Measurements from ENCODE around the gene SNCB. TPM values are rescaled to one million over a fixed set of nuclear protein-coding genes. Genes with fewer than 3 reads are reported as not detected.
A peak's percentile ranks its signal among the peaks of the same experiment; 100 is the strongest.

SNCB gene
- total RNA-seq, 1 donor, result not detected

DNA sequence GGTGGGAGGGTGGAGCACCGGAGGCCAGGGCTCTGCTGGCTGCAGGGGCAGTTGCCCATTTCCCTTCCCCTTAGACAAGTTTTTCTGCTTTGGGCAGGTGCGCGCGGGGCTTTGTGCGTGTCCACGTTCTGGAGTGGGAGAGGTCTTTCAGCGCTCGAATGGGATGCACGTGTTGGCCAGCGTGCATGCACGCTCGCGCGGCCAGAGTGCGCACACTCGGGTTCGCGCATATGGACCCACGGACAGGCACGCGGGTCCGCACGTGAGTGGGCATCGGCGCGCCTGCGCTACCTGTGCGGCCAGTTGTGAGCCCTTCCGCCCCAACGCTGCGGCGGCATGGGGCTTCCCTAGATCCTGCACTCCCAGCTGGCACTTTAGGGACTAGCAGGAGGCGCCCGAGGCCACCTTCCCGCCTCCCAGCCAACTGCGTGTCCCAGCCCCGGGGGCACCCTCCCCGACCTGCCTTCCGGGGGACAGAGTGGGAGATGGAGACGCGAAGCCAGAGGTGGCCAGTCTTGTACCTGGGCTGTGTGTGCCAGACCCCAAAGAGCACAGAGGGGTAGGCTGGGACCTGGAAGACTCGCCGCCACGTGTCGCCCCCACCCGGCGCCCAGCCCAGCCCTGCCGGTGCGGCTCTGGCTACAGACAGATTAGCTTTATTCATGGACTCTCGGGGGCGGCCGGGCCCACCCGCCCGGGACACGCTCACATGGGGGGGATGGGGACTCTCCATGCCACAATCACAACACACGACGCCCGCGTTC lies 10.6 kb downstream of the SNCB start:
- no peak overlapping the region for H3K4me3 ChIP-seq (ENCODE audit: low read depth, low read length)
- TF ChIP-seq, protein P1, sequence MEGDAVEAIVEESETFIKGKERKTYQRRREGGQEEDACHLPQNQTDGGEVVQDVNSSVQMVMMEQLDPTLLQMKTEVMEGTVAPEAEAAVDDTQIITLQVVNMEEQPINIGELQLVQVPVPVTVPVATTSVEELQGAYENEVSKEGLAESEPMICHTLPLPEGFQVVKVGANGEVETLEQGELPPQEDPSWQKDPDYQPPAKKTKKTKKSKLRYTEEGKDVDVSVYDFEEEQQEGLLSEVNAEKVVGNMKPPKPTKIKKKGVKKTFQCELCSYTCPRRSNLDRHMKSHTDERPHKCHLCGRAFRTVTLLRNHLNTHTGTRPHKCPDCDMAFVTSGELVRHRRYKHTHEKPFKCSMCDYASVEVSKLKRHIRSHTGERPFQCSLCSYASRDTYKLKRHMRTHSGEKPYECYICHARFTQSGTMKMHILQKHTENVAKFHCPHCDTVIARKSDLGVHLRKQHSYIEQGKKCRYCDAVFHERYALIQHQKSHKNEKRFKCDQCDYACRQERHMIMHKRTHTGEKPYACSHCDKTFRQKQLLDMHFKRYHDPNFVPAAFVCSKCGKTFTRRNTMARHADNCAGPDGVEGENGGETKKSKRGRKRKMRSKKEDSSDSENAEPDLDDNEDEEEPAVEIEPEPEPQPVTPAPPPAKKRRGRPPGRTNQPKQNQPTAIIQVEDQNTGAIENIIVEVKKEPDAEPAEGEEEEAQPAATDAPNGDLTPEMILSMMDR (IDR thresholded peaks at IDR 0.05; ENCODE audit: insufficient read depth, low read depth, low read length), result no peak
- no peak for DNase-seq (ENCODE audit: low read depth)

DNA sequence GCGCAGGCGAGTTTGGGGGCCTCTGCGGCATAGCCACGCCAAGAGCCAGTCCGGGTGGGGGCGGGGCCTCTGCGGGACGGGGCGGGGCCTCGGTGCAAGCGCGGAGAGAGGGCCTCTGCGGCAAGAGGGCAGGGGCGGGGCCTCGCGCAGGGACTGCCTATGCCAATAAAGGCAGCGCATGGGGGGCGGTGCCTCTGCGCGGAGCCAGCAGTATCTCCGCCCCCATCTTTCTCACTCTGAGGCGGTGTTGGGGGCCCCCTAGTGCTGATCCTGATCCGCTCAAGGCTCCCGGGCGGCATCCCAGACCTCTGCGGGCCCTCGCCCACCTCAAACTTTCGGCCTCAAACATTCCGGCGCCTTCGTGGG lies 11.1 kb downstream of the SNCB start:
- TF ChIP-seq, protein P1 (IDR thresholded peaks at IDR 0.05; ENCODE audit: insufficient read depth, low read depth, low read length), result peak; percentile 55
- no peak overlapping the region for H3K4me3 ChIP-seq (ENCODE audit: low read depth, low read length)
- peak; percentile 84 for DNase-seq (ENCODE audit: low read depth)

DNA sequence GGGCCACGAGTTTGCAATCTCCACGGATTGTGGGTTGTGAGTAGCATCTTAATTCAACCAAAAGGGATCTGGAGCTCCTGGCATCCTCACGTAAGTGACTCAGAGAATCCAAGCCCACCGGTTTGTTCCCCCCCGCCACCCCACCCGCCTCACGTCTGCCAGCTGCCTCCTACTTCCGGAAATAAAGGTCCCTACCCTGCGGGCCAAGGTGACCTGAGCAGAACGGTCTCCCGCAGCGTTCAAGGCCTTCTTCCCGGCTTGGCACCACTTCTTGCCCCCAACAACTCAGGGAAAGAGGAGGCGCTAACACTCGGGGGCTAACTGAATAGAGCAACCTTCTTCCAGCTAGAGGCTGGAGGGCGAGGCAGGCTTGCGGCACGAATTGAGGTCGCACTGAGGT lies 11.6 kb downstream of the SNCB start:
- H3K4me3 ChIP-seq (ENCODE audit: low read depth, low read length), result no peak overlapping the region
- TF ChIP-seq, protein P1 (IDR thresholded peaks at IDR 0.05; ENCODE audit: insufficient read depth, low read depth, low read length), result no peak
- DNase-seq (ENCODE audit: low read depth), result no peak

- DNase-seq (ENCODE audit: low read depth), result no peak
- H3K4me3 ChIP-seq (ENCODE audit: low read depth, low read length), result no peak overlapping the region
- TF ChIP-seq, protein P1 (IDR thresholded peaks at IDR 0.05; ENCODE audit: insufficient read depth, low read depth, low read length), result no peak
Measured at GRCh38 chr5:176616511-176616910, 13.8 kb downstream of the SNCB start.

DNA sequence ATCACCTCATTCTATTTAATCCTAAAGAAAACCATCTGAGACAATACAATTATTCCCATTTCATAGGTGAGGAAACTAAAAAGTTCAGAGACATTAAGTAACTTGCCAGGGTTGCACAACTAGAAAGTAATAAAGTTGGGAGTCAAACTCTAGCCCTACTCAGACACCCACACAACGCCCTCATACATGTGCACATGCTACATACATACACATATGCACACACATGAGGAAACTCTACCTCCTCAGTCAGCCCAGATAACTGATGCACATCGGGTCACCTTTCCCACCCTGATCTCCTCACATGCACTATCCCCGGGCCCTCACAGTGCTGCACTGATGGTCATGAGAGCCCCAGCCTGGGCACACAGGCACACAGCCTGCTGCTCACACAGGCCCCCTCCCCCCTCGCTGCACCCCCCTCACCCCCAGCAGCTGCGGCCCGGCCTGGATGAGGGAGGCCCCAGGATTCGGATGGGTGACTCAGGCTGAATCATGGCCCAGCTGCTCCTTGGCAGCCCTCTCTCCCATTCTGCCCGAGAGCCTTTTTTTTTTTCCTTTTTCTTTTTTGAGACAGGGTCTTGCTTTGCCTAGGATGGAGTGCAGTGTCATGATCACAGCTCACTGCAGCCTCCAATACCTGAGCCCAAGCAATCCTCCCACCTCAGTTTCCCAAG lies 15.4 kb downstream of the SNCB start:
- DNase-seq (ENCODE audit: low read depth), result peak; percentile 48
- TF ChIP-seq, protein P1 (IDR thresholded peaks at IDR 0.05; ENCODE audit: insufficient read depth, low read depth, low read length), result no peak
- H3K4me3 ChIP-seq (ENCODE audit: low read depth, low read length), result no peak overlapping the region

DNA sequence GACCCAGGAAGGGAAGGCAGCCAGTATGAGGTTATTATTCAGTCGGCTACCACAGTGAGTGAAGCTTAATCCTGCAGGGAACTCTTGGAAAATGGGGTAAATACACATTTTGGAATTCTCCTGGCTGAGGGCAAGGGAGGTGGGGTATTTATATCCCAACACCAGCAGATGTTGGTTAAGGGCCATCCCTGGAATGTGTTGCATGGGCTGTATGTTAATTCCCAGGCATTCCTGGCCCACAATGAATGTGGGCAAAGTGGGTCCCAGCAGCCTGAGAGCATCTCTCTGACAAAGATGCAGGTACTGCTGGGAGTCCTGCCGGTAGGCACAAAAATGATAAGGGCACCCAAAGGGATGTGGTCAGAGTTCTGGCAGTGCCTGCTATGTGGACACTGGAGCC lies 17.5 kb downstream of the SNCB start:
- no peak overlapping the region for H3K4me3 ChIP-seq (ENCODE audit: low read depth, low read length)
- DNase-seq (ENCODE audit: low read depth), result no peak
- TF ChIP-seq, protein P1 (IDR thresholded peaks at IDR 0.05; ENCODE audit: insufficient read depth, low read depth, low read length), result no peak
